ENCODE results near the gene AAMP. TPM values are rescaled to one million over a fixed set of nuclear protein-coding genes. Genes with fewer than 3 reads are reported as not detected.

AAMP gene, protein sequence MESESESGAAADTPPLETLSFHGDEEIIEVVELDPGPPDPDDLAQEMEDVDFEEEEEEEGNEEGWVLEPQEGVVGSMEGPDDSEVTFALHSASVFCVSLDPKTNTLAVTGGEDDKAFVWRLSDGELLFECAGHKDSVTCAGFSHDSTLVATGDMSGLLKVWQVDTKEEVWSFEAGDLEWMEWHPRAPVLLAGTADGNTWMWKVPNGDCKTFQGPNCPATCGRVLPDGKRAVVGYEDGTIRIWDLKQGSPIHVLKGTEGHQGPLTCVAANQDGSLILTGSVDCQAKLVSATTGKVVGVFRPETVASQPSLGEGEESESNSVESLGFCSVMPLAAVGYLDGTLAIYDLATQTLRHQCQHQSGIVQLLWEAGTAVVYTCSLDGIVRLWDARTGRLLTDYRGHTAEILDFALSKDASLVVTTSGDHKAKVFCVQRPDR
- total RNA-seq (2022; extraction: Qiagen RNA extraction; ENCODE audit: low read depth) = 112 to 185 TPM (median 124 TPM) in 5 replicates

DNA sequence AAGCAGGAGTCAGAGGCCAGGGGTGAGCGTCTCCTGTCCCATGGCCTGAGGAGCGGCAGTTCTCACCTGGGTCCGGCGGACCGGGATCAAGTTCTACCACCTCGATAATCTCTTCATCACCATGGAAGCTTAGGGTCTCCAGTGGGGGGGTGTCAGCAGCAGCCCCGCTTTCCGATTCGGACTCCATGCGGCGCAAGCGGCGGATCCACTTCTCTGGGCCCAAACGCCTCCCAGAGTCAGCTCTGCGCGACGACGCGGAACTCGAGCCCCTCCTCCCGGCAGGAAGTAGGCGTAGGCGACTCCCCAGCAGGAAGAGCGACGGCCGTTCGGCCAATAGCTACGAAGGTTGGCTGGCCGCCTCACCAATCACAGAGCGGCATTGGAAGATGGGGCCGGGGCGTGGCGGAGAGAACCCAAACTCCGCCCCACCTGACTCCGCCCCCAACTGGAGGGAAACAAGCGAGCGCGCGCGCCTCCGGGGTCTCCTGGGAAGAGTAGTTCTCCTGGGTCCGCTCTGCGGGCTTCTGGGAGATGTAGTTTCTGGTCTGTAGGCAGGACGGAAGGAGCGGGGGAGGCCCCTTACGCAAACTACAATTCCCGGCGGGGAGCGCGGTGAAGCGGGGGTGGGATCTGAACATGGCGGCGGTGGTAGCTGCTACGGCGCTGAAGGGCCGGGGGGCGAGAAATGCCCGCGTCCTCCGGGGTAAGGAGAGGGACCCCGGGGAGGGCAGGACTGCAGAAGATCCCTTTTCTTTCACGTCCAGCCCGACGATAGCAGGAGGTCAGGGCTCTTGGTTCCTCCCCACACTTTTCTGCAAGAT, at the start of gene AAMP, which contains the start of gene PNKD:
TSS of gene AAMP (minus strand) at position 238 of the 821 bp plus-strand sequence. CDS start at position 187, 51 bp downstream.
TSS of gene PNKD (plus strand) at position 620 of the 821 bp plus-strand sequence. CDS start at position 637, 17 bp downstream.

DNA sequence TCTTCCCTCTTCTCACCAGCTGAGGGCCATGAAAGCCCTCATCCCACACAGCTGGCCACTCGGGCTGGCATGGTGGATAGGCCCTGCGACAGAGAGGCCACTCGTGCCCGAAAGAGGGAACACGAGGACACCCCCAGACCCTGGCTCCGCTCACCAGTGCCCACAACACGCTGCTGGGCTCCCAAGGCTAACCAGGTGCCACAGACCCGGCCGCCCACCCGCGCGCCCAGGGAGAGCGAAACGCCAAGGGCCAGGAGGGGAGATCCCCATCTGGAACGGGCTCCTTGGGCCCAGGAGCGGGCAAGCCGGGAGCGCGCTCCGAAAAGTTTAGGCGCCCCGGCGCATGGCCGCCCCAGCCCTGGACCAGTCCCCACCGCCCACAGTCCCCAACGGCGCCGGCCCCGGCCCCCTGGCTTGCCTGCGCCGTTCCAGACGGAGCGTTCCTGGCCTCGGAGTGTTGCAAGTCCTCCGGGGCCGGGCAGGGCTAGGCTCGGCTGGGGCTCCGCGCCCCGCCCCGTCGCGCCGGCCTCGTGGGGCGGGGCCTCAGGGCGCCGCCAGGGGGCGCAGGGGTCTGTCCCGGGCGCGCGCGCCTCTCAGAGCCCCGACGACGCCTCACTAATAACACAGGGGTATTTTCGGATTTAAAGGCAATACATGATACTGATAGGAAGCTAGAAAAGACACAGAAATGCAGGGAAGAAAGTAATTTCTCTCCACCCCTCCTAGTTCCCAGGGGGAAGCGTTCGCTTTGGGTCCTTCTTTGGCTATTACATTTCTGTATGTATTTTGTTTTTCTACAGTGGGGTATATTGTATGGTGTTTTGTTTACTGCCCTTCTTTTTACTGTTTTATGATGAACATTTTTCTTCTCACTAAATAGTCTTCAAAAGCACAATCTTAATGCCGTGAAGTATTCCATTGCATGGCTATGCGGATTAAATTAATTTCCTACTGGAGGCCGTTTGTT, 22.4 kb upstream of the AAMP start, which contains the start of gene TMBIM1:
TSS of gene TMBIM1 (minus strand) at position 456 of the 967 bp plus-strand sequence. CDS start 10,362 bp downstream, outside the sequence.

DNA sequence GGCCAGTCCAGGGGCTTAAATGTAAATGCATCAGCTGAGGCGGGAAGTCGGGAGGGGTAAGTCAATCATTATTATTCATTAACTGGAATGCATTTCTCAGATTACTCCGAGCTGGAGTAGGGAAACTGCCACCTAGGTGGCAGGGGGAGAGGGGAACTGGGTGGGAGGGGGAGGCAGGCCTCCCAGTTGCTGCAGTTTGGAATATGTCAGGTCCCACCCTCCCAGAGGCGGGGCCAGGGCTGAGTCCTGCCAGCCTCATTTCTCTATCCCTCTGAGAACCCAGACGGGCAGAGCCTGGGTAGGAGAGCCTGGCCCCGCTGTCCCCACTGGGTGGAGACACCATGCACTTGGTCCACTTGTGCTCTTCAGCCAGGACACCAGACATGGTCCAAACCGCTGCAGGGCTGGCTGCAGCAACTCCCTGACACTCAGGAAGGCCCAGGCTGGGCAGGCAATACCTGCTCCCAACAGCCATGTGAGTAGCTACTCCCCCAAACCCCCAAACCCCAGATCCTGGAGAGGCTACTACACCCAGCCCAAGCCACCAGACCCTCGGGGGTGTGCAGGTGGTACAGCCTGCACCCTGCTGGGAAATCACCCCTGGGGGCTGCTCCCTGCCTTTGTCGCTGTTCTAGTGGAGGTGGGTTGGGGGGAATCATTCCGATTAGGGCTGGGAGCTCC, 9.1 kb downstream of the AAMP start, which contains the start of gene GPBAR1:
TSS of gene GPBAR1 (plus strand) at position 274 of the 681 bp plus-strand sequence. CDS start 1,710 bp downstream, outside the sequence.

DNA sequence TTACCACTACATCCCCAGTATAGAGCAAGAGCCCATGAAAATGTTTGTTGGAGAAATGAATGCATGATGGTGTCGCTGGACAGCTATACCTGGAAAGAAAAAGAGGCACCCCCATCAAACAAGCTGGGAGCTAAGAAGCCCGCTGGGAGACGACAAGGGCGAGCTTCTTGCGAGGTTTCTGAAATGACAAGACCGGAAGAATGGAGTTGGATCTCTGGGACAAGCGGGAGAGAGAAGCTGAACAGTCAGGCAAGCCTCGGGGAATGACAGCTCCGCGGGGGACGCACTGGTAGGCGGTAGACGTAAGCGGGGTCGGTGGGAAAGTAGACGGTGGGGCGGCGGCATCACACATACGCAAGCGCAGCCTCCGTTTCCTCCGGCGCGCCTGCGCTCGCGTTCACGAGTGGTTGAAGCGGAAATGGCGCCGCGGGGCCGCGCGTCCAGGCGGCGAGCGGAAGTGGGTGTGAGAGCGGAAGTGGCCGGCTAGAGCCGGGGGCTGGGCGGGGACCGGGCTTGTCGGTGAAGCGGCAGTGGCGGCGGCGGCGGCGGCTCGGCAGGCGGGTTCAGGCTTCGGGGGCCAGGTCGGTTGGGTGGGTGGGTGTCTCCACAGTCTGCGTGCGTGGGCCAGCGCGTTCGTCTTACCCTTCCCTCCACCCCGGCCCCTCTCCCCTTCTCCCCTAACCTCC, 53.1 kb downstream of the AAMP start, which contains the start of gene ARPC2:
TSS of gene ARPC2 (plus strand) at position 516 of the 686 bp plus-strand sequence. CDS start 282 bp downstream, outside the sequence.

Other genes starting within 250 kb of the AAMP start
- gene RUFY4, start 200.9 kb downstream of the AAMP start, total RNA-seq (2022; extraction: Qiagen RNA extraction; ENCODE audit: low read depth) = not detected in 5 replicates
- gene CXCR2, start 144.1 kb downstream of the AAMP start, total RNA-seq (2022; extraction: Qiagen RNA extraction; ENCODE audit: low read depth) = not detected in 5 replicates
- not detected in 5 replicates for gene CXCR1, start 103.2 kb downstream of the AAMP start, total RNA-seq (2022; extraction: Qiagen RNA extraction; ENCODE audit: low read depth)
- gene ARPC2, start 52.9 kb downstream of the AAMP start, total RNA-seq (2022; extraction: Qiagen RNA extraction; ENCODE audit: low read depth) = 272 to 316 TPM (median 301 TPM) in 5 replicates
- 0.09 to 0.21 TPM (median 0.13 TPM) in 4 of 5 replicates, not detected in the other for gene GPBAR1, start 9.1 kb downstream of the AAMP start, total RNA-seq (2022; extraction: Qiagen RNA extraction; ENCODE audit: low read depth)
- gene PNKD, start 382 bp upstream of the AAMP start, total RNA-seq (2022; extraction: Qiagen RNA extraction; ENCODE audit: low read depth) = 51.0 to 68.8 TPM (median 66.6 TPM) in 5 replicates
- gene TMBIM1, start 22.4 kb upstream of the AAMP start, total RNA-seq (2022; extraction: Qiagen RNA extraction; ENCODE audit: low read depth) = 114 to 128 TPM (median 126 TPM) in 5 replicates
- 0.20 TPM in 1 of 5 replicates, not detected in the others for gene CATIP, start 86.7 kb upstream of the AAMP start, total RNA-seq (2022; extraction: Qiagen RNA extraction; ENCODE audit: low read depth)
- 0.16 to 0.27 TPM (median 0.21 TPM) in 5 replicates for gene SLC11A1, start 112.1 kb upstream of the AAMP start, total RNA-seq (2022; extraction: Qiagen RNA extraction; ENCODE audit: low read depth)
- 57.9 to 72.9 TPM (median 69.3 TPM) in 5 replicates for gene CTDSP1, start 129.7 kb upstream of the AAMP start, total RNA-seq (2022; extraction: Qiagen RNA extraction; ENCODE audit: low read depth)
- 0.13 to 0.42 TPM (median 0.25 TPM) in 5 replicates for gene VIL1, start 149.0 kb upstream of the AAMP start, total RNA-seq (2022; extraction: Qiagen RNA extraction; ENCODE audit: low read depth)